Body of pancreas (tissue), 4 donors: ENCODE measurements around the gene ARHGAP42. TPM values are rescaled to one million over a fixed set of nuclear protein-coding genes. Genes with fewer than 3 reads are reported as not detected.

ENCODE experiments used
- ATAC-seq: fragments of 150-250 bp; one replicate; pipeline ENCODE4 v1.9.1; 2016
- DNase-seq, 4 donors: peaks; one replicate each; pipeline ENCODE4 v3.0.0-alpha.2; 2019
- H3K27ac ChIP-seq, 4 donors: fragments of 200-600 bp; sonication (generic); 1 replicate in 3 of 4; 2 replicates in 1 of 4; pipeline versions ENCODE4 v1.5.1 to v1.6.1; 2016 to 2019; ENCODE audit warnings: mild to moderate bottlenecking in 1 of 4, mixed read lengths in 1 of 4, moderate library complexity in 1 of 4
- H3K27me3 ChIP-seq, 2 donors: fragments of 200-600 bp; sonication (generic); one replicate each; pipeline ENCODE4 v1.6.0; 2016; ENCODE audit warnings: mild to moderate bottlenecking in 1 of 2
- H3K36me3 ChIP-seq, 2 donors: fragments of 200-600 bp; sonication (generic); replicated peaks in 1 of 2; 2 replicates each; pipeline ENCODE4 v1.5.1; 2016; ENCODE audit warnings: low read depth in 2 of 2; ENCODE audit not compliant: insufficient read depth in 1 of 2
- H3K4me1 ChIP-seq: fragments of 200-600 bp; sonication (generic); one replicate; pipeline ENCODE4 v1.6.0; 2016
- H3K4me3 ChIP-seq, 2 donors: fragments of 200-600 bp; sonication (generic); 1 replicate in 1 of 2; 2 replicates in 1 of 2; pipeline ENCODE4 v1.5.1; 2016 to 2019
- H3K9me3 ChIP-seq, 3 donors: fragments of 200-600 bp; sonication (generic); 1 replicate in 2 of 3; 2 replicates in 1 of 3; pipeline ENCODE4 v1.5.1; 2016
- CTCF ChIP-seq, 7 experiments: fragments of 450-650 bp in 4 of 7; fragments of 200-600 bp in 3 of 7; sonication (generic) in 3 of 7; IDR thresholded peaks; one replicate each; pipeline ENCODE4 v1.5.1; 2016 to 2019; ENCODE audit warnings: antibody characterized with exemption in 7 of 7
- POLR2A ChIP-seq, 3 donors: fragments of 450-650 bp; IDR thresholded peaks; one replicate each; pipeline ENCODE4 v1.6.1; 2016; ENCODE audit warnings: antibody characterized with exemption in 3 of 3, mild to moderate bottlenecking in 2 of 3
- WGBS, 2 donors: methylation state at CpG; one replicate each; pipeline ENCODE4 v1.1.5; 2017; 5-methylcytosine and 5-hydroxymethylcytosine counted together
- intact Hi-C: fragments of 100-400 bp; cut with DNase I; formaldehyde crosslinking; loops from one replicate; pipeline ENCODE4 v1.15.1; 2023
- total RNA-seq, 2 donors: library from RNA; depleted of rRNA; stranded (reverse); fragments of >200 nt; gene quantifications; one replicate each; pipeline ENCODE4 v1.1.0, GENCODE V29; 2016

Gene ARHGAP42
- total RNA-seq, 2 donors from 2014 or later = 3.6 to 4.7 TPM

- peaks cover 9% of the 10 kb centered on the region for H3K4me1 ChIP-seq
- no peaks in the 10 kb centered on the region for H3K9me3 ChIP-seq
- intact Hi-C loops = no loop called here
- no peak for TF ChIP-seq CTCF (IDR thresholded peaks at IDR 0.05)
- no peak overlapping the region for H3K27ac ChIP-seq
- WGBS, 2 donors = 64 to 75% methylated on average over 1 of the region's 1 CpG
- H3K36me3 ChIP-seq = no peaks in the 10 kb centered on the region
- no peaks in the 10 kb centered on the region for H3K27me3 ChIP-seq
- no peak overlapping the region for H3K4me3 ChIP-seq
- no peak for DNase-seq
- ATAC-seq = no peak
Observed at GRCh38 chr11:100734743-100735527, 47.8 kb downstream of the ARHGAP42 start.

DNA sequence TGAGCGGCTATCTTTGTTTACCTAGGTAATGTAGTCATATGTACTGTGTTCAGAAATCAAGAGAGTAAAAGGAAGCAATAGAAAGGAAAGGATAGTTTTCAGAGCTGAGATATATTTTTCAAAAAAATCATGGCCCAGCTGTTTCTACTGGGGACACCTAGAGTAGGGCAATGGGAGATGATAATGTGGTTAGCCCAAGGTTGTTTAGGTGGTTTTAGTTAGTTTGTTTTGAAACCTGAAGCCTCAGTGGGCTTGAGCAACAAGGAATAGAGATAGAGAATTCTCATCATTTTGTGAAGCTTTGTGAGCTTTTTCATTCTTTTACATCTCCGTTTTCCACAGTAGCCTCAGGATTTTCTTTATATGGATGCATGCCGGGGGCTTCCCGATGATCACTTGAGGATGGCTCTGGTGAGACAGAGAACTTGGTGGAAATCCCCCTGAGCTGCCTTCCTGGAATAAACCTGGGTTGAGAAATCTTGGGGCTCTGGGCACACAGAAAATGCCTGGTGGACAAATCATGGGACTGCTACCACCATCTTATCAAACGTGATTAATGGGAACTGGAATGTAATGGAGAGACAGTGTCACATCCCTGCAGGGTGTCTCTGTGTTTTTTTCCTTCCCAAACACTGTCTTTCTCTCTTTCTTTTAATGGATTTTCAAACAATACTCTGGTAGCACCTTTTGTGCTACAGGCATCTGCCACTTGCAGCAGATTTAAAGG, 49.0 kb downstream of the ARHGAP42 start:
- DNase-seq (no peak), ATAC-seq (no peak)
- Histone ChIP-seq H3K36me3 (no peaks in the 10 kb centered on the region), H3K27ac (no peak overlapping the region), H3K27me3 (no peaks in the 10 kb centered on the region), H3K4me3 (no peak overlapping the region), H3K9me3 (no peaks in the 10 kb centered on the region), H3K4me1 (peaks cover 17% of the 10 kb centered on the region)
- WGBS, 2 donors = 71 to 74% methylated on average over 5 of the region's 5 CpGs
- TF ChIP-seq CTCF (IDR thresholded peaks at IDR 0.05) (no peak), POLR2A (IDR thresholded peaks at IDR 0.05) (no peak)
- intact Hi-C loops = no loop called here

GRCh38 chr11:100738701-100739270, 51.7 kb downstream of the ARHGAP42 start:
- WGBS, 2 donors = 9 to 11% methylated on average over 2 of the region's 2 CpGs
- TF ChIP-seq POLR2A (IDR thresholded peaks at IDR 0.05) = no peak
- H3K9me3 ChIP-seq = no peaks in the 10 kb centered on the region
- no peak overlapping the region for H3K27ac ChIP-seq
- ATAC-seq = no peak
- H3K27me3 ChIP-seq = no peaks in the 10 kb centered on the region
- H3K36me3 ChIP-seq = no peaks in the 10 kb centered on the region
- no peak overlapping the region for H3K4me3 ChIP-seq
- no peak for DNase-seq
- intact Hi-C loops = no loop called here
- peaks cover 17% of the 10 kb centered on the region for H3K4me1 ChIP-seq

DNA sequence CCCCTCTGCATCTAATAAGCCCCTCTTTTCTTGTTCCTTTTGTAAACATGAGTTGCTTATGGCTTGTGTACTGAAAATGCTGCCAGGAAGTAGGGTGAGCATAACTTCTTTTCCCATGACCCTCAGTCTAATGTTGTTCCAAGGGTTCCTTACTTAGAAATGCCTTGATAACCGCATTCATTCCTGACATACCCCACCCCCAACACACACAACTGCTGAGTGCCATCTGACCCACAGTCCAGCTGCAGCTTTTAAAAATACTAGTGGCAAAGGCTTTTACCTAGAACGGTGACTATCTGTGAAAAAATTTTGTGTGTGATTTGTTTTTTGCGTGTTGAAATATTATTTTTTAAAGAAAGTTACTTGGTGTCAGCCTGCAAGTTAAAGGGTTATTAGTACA, 52.6 kb downstream of the ARHGAP42 start:
- ATAC-seq (peak; percentile 50), DNase-seq (peak in 2 of 4 donors; percentile 20 to 32)
- WGBS, 2 donors = 18 to 26% methylated on average over 3 of the region's 3 CpGs
- H3K4me3 ChIP-seq = no peak overlapping the region
- intact Hi-C loops = no loop called here
- H3K4me1 ChIP-seq = peaks cover 17% of the 10 kb centered on the region
- H3K27me3 ChIP-seq = no peaks in the 10 kb centered on the region
- H3K9me3 ChIP-seq = no peaks in the 10 kb centered on the region
- no peak for TF ChIP-seq CTCF (IDR thresholded peaks at IDR 0.05)
- TF ChIP-seq POLR2A (IDR thresholded peaks at IDR 0.05) = no peak
- H3K36me3 ChIP-seq = no peaks in the 10 kb centered on the region
- H3K27ac ChIP-seq = peak overlapping the region in 1 of 4 donors; percentile 16

DNA sequence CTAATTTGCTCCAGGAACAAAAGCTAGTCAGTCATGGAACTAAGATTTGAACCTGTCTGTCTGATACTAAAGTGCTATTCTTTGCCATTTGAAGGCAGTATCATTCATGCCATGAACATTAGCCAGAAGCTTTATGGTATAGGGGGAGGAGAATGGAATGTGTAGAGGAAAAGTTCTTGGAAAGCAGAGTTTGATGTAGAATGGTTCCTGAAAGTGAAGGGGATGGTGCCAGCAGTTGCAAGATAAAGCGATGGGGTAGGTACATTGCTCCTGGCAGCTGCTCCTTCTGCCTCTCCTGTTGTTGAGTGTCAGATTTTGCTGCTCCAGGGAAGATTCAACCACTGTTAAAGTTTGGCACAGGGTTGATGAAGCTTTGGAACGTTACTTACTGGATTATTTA, 53.4 kb downstream of the ARHGAP42 start:
- no peaks in the 10 kb centered on the region for H3K36me3 ChIP-seq
- H3K9me3 ChIP-seq = no peaks in the 10 kb centered on the region
- ATAC-seq (no peak), DNase-seq (no peak)
- H3K27me3 ChIP-seq = no peaks in the 10 kb centered on the region
- intact Hi-C loops = no loop called here
- H3K4me3 ChIP-seq = no peak overlapping the region
- no peak overlapping the region for H3K27ac ChIP-seq
- 16 to 34% methylated on average over 2 of the region's 2 CpGs for WGBS, 2 donors
- H3K4me1 ChIP-seq = peaks cover 17% of the 10 kb centered on the region
- TF ChIP-seq POLR2A (IDR thresholded peaks at IDR 0.05) (no peak), CTCF (IDR thresholded peaks at IDR 0.05) (no peak)
